Measurements from ENCODE around the gene SLC36A4. TPM values are rescaled to one million over a fixed set of nuclear protein-coding genes. Genes with fewer than 3 reads are reported as not detected.
A peak's percentile ranks its signal among the peaks of the same experiment; 100 is the strongest.
"Not testable (repeated sequence)": the region's sequence is repeated elsewhere in the genome, so short reads cannot be mapped to it uniquely, and the experiment has no call there.

Gene SLC36A4
- total RNA-seq, 2 donors from 2014 or later = 10.6 to 10.8 TPM

DNA sequence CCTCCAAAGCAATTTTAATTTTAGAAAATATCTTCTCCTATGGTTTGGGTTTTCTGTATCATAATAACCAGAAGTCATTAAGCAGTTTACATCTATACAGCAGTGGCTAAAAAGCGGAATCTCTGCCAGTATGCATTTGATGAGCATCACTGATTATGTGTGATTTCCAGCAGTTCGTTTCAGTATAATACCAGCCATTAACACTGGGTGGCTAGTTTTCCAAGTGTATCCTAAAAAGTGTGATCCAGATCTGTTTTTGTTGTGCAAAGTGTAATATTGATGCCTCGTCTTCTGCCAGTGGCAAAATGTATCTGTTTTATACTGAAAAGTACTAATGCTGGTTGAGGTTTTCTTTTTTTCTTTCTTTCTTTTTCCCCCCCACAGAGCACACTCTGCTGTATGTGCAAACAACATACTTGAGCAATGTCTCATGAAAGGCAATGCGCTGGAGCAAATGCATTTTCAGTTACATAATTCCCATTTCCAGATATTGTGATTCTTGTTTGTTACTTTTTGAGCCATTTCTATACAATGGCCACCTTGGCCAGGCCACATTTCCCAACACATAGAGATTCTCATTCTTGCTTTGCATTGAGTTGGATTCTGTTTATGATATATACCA is 64.2 kb downstream of the SLC36A4 start:
- no peak for DNase-seq
- intact Hi-C loops (cut with DNase I, micrococcal nuclease) = no loop called here
- ATAC-seq = no peak

DNA sequence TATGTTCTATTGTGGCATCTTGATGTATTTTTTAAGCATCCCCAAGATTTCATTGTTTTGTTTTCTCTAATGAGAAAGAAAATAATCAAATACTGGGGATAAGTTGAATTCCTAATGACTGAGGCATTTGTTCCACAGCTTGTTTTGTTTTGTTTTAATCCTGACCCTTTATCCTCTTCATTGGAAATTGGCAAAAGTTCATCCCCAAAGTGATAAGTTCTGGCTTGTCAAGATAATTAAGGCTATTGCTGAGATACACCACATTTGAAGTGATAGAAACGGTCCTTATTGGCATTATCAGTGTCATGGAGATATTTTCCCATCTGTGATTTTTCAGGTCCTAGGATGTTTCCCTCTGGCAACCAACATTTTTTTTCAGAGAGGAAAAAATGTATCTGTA is 65.0 kb downstream of the SLC36A4 start:
- no peak for ATAC-seq
- intact Hi-C loops (cut with DNase I, micrococcal nuclease) = no loop called here

DNA sequence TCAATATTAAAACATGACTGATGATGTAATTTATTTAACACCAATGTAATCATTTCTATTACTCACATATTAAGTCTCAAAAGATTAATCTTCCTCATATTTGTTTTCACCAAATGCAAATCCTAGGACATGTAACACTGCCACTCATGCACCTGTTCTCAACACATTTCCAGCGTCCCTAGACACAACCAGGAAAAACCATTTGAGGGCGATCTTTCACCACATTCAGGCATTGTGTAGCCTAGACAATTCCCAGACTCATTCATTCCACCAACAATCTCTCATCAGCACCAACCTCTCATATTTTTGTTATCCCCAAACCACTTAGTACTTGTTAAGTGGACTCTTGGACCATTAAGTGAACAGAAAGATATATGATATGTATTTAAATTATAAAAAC is 66.1 kb downstream of the SLC36A4 start:
- intact Hi-C loops (cut with DNase I, micrococcal nuclease) = no loop called here
- ATAC-seq = peak; percentile 62
- no peak for DNase-seq

More for the DNA sequence above, 65.0 kb downstream of the SLC36A4 start:
- no peak for DNase-seq

DNA sequence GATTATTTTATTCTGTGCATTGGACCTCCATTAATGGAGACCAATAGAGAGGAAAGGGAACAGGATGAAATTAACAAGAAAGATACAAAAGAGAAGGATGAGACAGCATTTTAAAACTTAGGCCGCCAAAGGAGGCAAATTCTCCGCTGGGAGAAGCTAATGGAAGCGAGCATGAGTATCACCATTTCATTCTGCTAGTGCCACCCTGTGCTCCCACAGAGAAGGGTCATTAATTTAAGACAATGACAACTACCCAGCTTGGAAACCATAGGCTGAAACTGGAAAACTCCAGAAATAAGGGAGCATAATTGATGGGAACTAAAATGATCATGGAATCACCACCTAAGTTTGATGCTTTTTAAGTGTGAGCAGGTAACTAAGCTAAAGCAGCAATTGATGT is 69.2 kb downstream of the SLC36A4 start:
- ATAC-seq (no peak), DNase-seq (no peak)
- intact Hi-C loops (cut with DNase I, micrococcal nuclease) = no loop called here

DNA sequence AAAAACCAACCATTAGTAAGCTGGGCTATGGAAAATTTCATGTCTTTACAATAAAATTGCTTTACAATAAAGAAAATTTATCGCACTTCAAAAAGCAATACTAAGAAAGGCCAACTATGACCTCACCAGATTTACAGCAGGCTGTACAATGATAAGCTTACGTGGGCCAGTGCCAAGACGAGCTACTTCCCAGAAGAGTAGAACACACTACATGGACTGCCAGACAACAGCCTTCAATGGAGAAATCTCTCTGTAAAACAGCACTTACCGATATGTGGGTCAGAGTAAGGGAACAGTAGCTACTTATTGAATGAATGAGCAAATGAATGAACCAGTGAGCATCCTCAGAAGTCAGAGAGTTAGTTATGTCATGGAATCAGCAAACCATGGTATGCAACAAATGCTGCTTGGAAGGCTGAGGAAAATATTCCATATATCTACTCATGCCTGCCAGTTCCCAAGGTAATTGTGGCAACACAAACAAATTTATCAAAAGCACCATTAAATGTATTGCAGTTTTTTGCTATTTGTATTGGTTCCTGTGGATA is 74.4 kb downstream of the SLC36A4 start:
- peak; percentile 98 for ATAC-seq
- intact Hi-C loops (cut with DNase I, micrococcal nuclease) = no loop called here

DNA sequence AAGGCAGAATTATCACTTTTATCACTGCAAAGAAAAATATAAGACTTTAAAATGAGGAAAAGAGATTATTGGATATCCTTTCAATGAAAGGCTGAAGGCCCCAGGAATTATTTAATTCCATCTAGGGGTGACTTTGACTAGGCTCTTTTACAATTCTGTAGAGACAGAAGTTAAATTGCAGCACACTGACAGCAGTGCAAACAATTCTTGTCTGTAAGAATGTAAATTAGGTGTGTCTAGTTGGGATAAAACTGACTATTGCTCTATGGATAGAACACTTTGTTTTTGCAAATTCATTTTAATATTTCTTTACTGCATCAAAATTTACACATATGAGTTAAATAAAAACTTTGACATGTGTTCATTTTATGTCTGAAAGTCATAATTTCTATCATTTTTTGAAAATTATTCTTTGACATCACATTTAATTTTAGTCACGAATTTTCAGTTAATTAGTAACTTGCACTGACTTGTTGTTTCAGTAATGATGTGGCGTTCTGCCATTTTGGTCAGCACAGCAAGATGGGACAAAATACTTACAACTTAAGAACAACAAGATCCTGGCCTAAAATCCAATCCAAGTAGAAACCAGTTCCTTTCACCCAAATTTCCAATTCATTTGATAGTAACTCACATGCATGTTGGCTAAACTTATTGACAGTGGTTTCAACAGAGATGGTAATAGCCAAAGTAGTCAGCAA is 75.1 kb downstream of the SLC36A4 start:
- peak; percentile 83 for ATAC-seq

More for the DNA sequence above, 74.4 kb downstream of the SLC36A4 start:
- peak; percentile 88 to 89 for DNase-seq

DNA sequence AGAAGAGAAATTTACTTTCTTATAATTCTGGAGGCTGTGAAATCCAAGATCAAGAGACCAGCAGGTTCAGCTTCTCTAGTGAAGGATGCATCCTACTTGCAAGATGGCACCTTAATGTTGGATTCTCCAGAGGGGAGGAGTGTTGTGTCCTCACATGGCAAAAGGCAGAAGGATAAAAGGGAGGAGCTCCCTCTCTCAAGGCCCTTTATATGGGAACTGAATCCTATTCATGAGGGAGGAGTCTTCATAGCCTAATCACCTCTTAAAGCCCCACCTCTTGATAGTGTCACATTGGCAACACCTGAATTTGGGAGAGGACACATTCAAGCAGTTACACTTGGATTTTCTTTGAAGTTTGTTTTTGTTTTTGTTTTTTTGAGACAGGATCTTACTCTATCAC is 79.5 kb downstream of the SLC36A4 start:
- no peak for ATAC-seq
- no peak for DNase-seq
- intact Hi-C loops (cut with DNase I, micrococcal nuclease) = no loop called here

More for the DNA sequence above, 75.1 kb downstream of the SLC36A4 start:
- DNase-seq = no peak
- intact Hi-C loops (cut with DNase I, micrococcal nuclease) = no loop called here

DNA sequence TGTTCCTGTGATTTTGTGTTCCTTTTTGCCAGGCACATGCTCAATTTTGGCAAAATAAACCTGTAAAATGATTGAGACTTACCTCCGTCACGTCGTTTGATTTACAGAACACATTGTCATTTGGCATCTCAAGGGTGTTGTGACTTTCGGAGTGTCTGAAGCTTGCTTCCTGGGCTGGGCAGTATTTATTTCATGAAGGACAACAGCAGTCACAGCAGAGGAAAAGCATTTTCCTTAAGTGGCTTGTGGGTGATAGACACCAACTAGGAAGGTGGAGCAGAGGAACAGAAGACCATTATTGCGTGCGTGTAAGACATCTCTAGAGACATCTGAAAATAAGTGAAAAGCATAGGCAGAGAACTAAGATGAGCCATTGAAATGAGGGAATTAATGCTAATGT is 80.2 kb downstream of the SLC36A4 start:
- ATAC-seq = no peak
- DNase-seq = no peak
- intact Hi-C loops (cut with DNase I, micrococcal nuclease) = no loop called here

DNA sequence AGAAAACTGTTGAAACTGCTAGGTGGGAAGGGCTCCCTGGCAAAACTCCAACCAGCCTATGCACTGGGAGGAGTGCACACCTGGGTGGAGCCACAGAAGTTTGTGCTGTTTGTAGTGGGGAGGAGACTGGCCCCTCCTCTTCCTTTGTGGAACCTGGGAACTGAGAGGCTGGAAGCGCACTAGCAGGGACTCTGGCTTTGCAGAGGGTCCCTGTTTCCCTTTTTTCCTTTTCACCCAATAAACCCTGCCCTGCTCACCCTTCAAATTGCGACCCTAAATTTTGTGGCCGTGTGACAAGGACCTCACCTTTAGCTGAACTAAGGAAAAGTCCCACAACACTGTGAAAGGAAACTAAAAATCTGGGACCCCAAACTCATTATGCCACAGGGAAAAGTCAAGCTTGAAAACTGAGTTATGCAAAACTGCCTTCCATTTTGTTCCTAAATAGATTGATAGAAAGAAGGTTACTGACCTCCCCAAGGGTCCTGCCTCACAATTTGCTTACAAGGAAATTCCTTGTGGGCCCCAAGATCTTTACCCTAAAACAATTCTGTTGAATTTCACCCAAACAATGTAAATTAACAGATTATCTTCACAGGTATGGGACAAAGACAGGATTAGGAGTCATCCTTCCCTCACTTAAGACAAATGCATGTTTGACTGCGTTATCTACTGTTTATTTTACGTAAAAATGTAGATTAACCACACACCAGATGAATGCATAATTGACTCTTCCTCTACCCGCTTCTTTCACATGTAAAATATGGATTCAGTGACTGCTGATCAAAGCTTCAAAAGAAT is 81.0 kb downstream of the SLC36A4 start:
- ATAC-seq (peak; percentile 99), DNase-seq (peak; percentile 88 to 89)
- intact Hi-C loops (cut with DNase I, micrococcal nuclease) = no loop called here

DNA sequence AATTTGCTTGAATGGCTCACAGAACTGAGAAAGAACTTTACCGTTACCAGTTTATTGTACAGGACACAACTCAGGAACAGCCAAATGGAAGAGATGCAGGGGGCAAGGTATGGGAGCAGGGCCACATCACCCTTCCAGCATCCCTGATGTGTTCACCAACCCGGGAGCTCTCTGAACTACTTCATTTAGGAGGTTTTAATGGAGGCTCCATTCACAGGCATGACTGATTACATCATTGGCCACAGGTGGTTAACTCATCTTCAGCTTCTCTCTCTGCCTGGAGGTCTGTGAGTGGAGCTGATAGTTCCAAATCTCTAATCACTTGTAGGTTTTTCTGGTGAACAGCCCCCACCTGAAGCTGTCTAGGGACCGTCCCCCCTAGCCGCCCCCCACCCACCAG is 83.5 kb downstream of the SLC36A4 start:
- no peak for ATAC-seq
- no peak for DNase-seq
- intact Hi-C loops (cut with DNase I, micrococcal nuclease) = no loop called here

DNA sequence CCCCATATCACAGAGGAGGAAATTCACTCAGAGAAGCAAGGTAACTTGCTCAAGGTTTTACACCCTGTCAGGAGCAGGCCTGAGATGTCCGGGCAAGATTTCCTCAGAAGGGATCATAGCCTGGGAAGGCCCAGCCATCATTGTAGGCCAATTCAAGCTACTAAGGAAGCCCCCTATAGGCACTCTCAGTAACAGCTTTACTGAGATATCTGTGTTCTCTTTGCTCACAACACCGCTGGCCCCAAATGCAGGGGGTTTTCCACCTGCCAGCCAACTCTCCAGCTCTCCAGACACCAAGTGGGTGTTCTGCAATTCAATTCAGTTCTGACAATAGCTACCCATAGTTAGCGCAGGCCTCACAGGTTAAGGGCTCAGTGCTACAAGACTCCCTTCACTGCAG is 84.0 kb downstream of the SLC36A4 start:
- intact Hi-C loops (cut with DNase I, micrococcal nuclease) = no loop called here
- DNase-seq = no peak
- no peak for ATAC-seq

DNA sequence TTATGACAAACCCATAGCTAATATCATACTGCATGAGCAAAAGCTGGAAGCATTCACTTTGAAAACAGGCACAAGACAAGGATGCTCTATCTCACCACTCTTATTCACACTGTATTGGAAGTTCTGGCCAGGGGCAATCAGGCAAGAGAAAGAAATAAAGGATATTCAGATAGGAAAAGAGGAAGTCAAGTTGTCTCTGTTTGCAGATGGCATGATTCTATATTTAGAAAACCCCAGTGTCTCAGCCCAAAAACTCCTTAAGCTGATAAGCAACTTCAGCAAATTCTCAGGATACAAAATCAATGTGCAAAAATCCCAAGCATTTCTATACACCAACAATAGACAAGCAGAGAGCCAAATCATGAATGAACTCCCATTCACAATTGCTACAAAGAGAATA is 86.6 kb downstream of the SLC36A4 start:
- ATAC-seq; DNase-seq; intact Hi-C loops (cut with DNase I, micrococcal nuclease): not testable (repeated sequence)

DNA sequence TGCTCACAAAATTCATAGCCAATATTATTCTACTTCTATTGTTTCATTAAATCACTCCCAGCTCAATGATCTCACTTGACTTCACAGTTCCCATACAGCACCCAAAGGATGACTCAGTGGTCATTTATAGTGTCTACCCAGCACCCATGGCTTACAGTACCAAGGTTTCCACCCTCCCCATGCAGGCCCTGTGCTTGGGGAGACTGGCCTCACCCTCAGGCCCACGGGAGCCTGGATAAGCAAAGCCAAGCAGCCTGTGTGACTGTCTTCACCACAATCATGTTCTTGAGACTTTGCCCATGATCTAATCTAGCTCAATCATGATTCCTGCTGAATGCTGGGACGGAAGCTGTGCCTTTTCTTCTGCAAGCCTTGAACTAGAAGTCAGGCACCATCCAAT is 97.6 kb downstream of the SLC36A4 start:
- no peak for DNase-seq
- ATAC-seq = no peak
- intact Hi-C loops (cut with DNase I, micrococcal nuclease) = no loop called here

DNA sequence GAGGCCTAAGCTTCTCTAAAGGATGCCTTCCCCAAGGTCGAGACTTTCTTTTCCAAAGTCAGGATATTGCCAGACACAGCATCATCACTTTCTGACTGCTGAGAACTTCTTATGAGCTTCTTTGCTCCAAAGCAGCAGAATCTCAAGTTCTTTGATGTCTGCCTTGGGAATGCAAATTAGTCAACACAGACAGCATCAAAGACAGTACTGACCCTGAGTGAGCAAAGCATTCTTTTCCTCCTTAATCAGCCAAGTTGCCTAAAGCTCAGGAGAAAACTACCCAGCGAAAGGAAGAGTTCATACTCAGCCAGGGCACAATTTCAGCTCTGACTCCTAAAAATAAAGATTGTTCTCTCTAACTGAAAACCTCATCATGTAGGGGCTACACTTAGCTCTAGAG is 98.0 kb downstream of the SLC36A4 start:
- ATAC-seq (no peak), DNase-seq (no peak)
- intact Hi-C loops (cut with DNase I, micrococcal nuclease) = no loop called here

Other genes with a start within 250 kb of the SLC36A4 start
- not detected for gene MTNR1B, start 228.3 kb downstream of the SLC36A4 start, total RNA-seq
- gene DEUP1, start 132.8 kb upstream of the SLC36A4 start, total RNA-seq = under 1 TPM in 1 of 2 donors, not detected in 1; 0.27 TPM